Tibial artery (tissue), 4 donors: ENCODE measurements around the gene DMBX1.

ENCODE experiments used
- DNase-seq, 2 donors: peaks; one replicate each; pipeline ENCODE4 v3.0.0-alpha.2; 2019
- H3K27ac ChIP-seq, 2 donors: fragments of 200-600 bp; sonication (generic) in 1 of 2; 1 replicate in 1 of 2; 2 replicates in 1 of 2; pipeline ENCODE4 v1.5.1; 2018 to 2019; ENCODE audit warnings: mild to moderate bottlenecking in 1 of 2
- H3K27me3 ChIP-seq, 2 donors: fragments of 200-600 bp; sonication (generic) in 1 of 2; one replicate each; pipeline versions ENCODE4 v1.5.1 to v1.6.0; 2016 to 2019
- H3K36me3 ChIP-seq, 3 donors: fragments of 200-600 bp; sonication (generic) in 2 of 3; one replicate each; pipeline ENCODE4 v1.5.1; 2016 to 2019; ENCODE audit warnings: mild to moderate bottlenecking in 2 of 3
- H3K4me1 ChIP-seq, 4 donors: fragments of 200-600 bp; sonication (generic) in 2 of 4; 1 replicate in 3 of 4; 2 replicates in 1 of 4; pipeline ENCODE4 v1.5.1; 2016 to 2019
- H3K4me3 ChIP-seq, 2 donors: fragments of 200-600 bp; sonication (generic) in 1 of 2; 1 replicate in 1 of 2; 2 replicates in 1 of 2; pipeline ENCODE4 v1.5.1; 2018 to 2019; ENCODE audit warnings: mild to moderate bottlenecking in 2 of 2
- H3K9me3 ChIP-seq, 3 donors: fragments of 200-600 bp; sonication (generic) in 1 of 3; one replicate each; pipeline ENCODE4 v1.5.1; 2016 to 2019
- CTCF ChIP-seq, 2 experiments: fragments of 200-600 bp in 1 of 2; fragments of 450-650 bp in 1 of 2; IDR thresholded peaks; one replicate each; pipeline ENCODE4 v1.5.1; 2017 to 2019; ENCODE audit warnings: antibody characterized with exemption in 2 of 2, mild to moderate bottlenecking in 1 of 2, moderate library complexity in 1 of 2
- intact Hi-C: fragments of 100-400 bp; cut with DNase I; formaldehyde crosslinking; loops from one replicate; pipeline ENCODE4 v1.15.0; 2023; ENCODE audit warnings: low total_unique reads

The DMBX1 gene

GRCh38 chr1:46520063-46520911, 30.7 kb downstream of the DMBX1 start:
- no peak for TF ChIP-seq CTCF (IDR thresholded peaks at IDR 0.05)
- Histone ChIP-seq H3K36me3 (no peaks in the 10 kb centered on the region), H3K4me1 (peaks cover 0 to 8% (median 3%) of the 10 kb centered on the region in 4 donors), H3K4me3 (no peak overlapping the region), H3K27me3 (peaks cover 0 to 25% of the 10 kb centered on the region in 2 donors), H3K9me3 (no peaks in the 10 kb centered on the region), H3K27ac (no peak overlapping the region)
- no peak for DNase-seq
- intact Hi-C loops, result no loop called here

- intact Hi-C loops, result no loop called here
- H3K36me3 ChIP-seq, result no peaks in the 10 kb centered on the region
- no peak overlapping the region for H3K27ac ChIP-seq
- peaks cover 0 to 8% (median 2%) of the 10 kb centered on the region in 4 donors for H3K4me1 ChIP-seq
- no peak overlapping the region for H3K4me3 ChIP-seq
- no peaks in the 10 kb centered on the region for H3K9me3 ChIP-seq
- peaks cover 0 to 36% of the 10 kb centered on the region in 2 donors for H3K27me3 ChIP-seq
- no peak for DNase-seq
- no peak for TF ChIP-seq CTCF (IDR thresholded peaks at IDR 0.05)
These were observed 31.8 kb downstream of the DMBX1 start for GRCh38 chr1:46521414-46521813.

GRCh38 chr1:46522184-46522968, 32.7 kb downstream of the DMBX1 start:
- peaks cover 0 to 46% of the 10 kb centered on the region in 2 donors for H3K27me3 ChIP-seq
- peaks cover 0 to 8% (median 0%) of the 10 kb centered on the region in 4 donors for H3K4me1 ChIP-seq
- no peak for TF ChIP-seq CTCF (IDR thresholded peaks at IDR 0.05)
- H3K27ac ChIP-seq, result no peak overlapping the region
- H3K4me3 ChIP-seq, result no peak overlapping the region
- no peaks in the 10 kb centered on the region for H3K9me3 ChIP-seq
- H3K36me3 ChIP-seq, result no peaks in the 10 kb centered on the region
- DNase-seq, result peak; percentile 64 to 73
- intact Hi-C loops, result no loop called here

- H3K27me3 ChIP-seq, result peaks cover 0 to 45% of the 10 kb centered on the region in 2 donors
- DNase-seq, result no peak
- H3K4me1 ChIP-seq, result peaks cover 0 to 8% (median 0%) of the 10 kb centered on the region in 4 donors
- no peaks in the 10 kb centered on the region for H3K9me3 ChIP-seq
- H3K36me3 ChIP-seq, result no peaks in the 10 kb centered on the region
- no peak overlapping the region for H3K4me3 ChIP-seq
- intact Hi-C loops, result no loop called here
- H3K27ac ChIP-seq, result no peak overlapping the region
- no peak for TF ChIP-seq CTCF (IDR thresholded peaks at IDR 0.05)
These were observed 33.3 kb downstream of the DMBX1 start for GRCh38 chr1:46522969-46523320.

- Histone ChIP-seq H3K27me3 (peaks cover 0 to 44% of the 10 kb centered on the region in 2 donors), H3K36me3 (no peaks in the 10 kb centered on the region), H3K27ac (no peak overlapping the region), H3K9me3 (no peaks in the 10 kb centered on the region), H3K4me3 (no peak overlapping the region), H3K4me1 (peaks cover 0 to 8% (median 0%) of the 10 kb centered on the region in 4 donors)
- TF ChIP-seq CTCF (IDR thresholded peaks at IDR 0.05), result no peak
- intact Hi-C loops, result no loop called here
- DNase-seq, result no peak
These were observed 34.1 kb downstream of the DMBX1 start for GRCh38 chr1:46523496-46524353.
